ENCODE data around the gene ATM. TPM values are rescaled to one million over a fixed set of nuclear protein-coding genes. Genes with fewer than 3 reads are reported as not detected.

Gene ATM
- polyA plus RNA-seq, 1 donor from 2014 or later: 74.6 TPM

GRCh38 chr11:108313444-108313843 lies 90.6 kb downstream of the ATM start:
- Histone ChIP-seq H2AFZ (ENCODE audit: low read depth, low read length) (no peak overlapping the region), H3K9ac (ENCODE audit: low read length) (no peak overlapping the region), H3K4me2 (ENCODE audit: low read length) (no peak overlapping the region), H3K9me2 (ENCODE audit: insufficient read depth, low read length) (no peaks in the 10 kb centered on the region), H3K27ac (ENCODE audit: low read length) (no peak overlapping the region), H4K20me1 (ENCODE audit: insufficient read depth) (no peaks in the 10 kb centered on the region), H3K4me3 (ENCODE audit: low read length) (no peak overlapping the region), H3K36me3 (ENCODE audit: insufficient read depth, low read length) (peaks cover 4% of the 10 kb centered on the region), H3K27me3 (ENCODE audit: insufficient read depth, low read depth, low read length) (no peaks in the 10 kb centered on the region), H3F3A (ENCODE audit: insufficient read depth, low read length, poor library complexity, severe bottlenecking) (no peaks in the 10 kb centered on the region), H3K9me3 (ENCODE audit: low read length) (no peaks in the 10 kb centered on the region), H3K79me2 (replicated peaks; ENCODE audit: insufficient read depth, low read length) (no peaks in the 10 kb centered on the region)
- TF ChIP-seq MXI1 (conservative IDR thresholded peaks at IDR 0.05; ENCODE audit: poor library complexity, severe bottlenecking) (no peak), REST (IDR thresholded peaks at IDR 0.05; ENCODE audit: borderline replicate concordance) (no peak), SMC3 (conservative IDR thresholded peaks at IDR 0.05; ENCODE audit: poor library complexity) (no peak), CTCF (IDR thresholded peaks at IDR 0.05; ENCODE audit: poor library complexity, severe bottlenecking) (no peak), POLR2AphosphoS5 (IDR thresholded peaks at IDR 0.05) (no peak), TAF1 (IDR thresholded peaks at IDR 0.05; ENCODE audit: low read depth) (no peak), EP300 (conservative IDR thresholded peaks at IDR 0.05; ENCODE audit: poor library complexity, severe bottlenecking) (no peak), EZH2 (IDR thresholded peaks at IDR 0.05; ENCODE audit: borderline replicate concordance, insufficient read depth, low read length, poor library complexity, severe bottlenecking) (no peak), RAD21 (conservative IDR thresholded peaks at IDR 0.05) (no peak)

GRCh38 chr11:108316061-108316460 lies 93.2 kb downstream of the ATM start:
- no peak overlapping the region for H3K4me2 ChIP-seq (ENCODE audit: low read length)
- no peaks in the 10 kb centered on the region for H3K79me2 ChIP-seq (replicated peaks; ENCODE audit: insufficient read depth, low read length)
- no peak overlapping the region for H3K4me3 ChIP-seq (ENCODE audit: low read length)
- no peak overlapping the region for H3K27ac ChIP-seq (ENCODE audit: low read length)
- TF ChIP-seq SMC3 (conservative IDR thresholded peaks at IDR 0.05; ENCODE audit: poor library complexity) (no peak), RAD21 (conservative IDR thresholded peaks at IDR 0.05) (no peak), EZH2 (IDR thresholded peaks at IDR 0.05; ENCODE audit: borderline replicate concordance, insufficient read depth, low read length, poor library complexity, severe bottlenecking) (no peak), MXI1 (conservative IDR thresholded peaks at IDR 0.05; ENCODE audit: poor library complexity, severe bottlenecking) (no peak), TAF1 (IDR thresholded peaks at IDR 0.05; ENCODE audit: low read depth) (no peak), REST (IDR thresholded peaks at IDR 0.05; ENCODE audit: borderline replicate concordance) (no peak), EP300 (conservative IDR thresholded peaks at IDR 0.05; ENCODE audit: poor library complexity, severe bottlenecking) (no peak), POLR2AphosphoS5 (IDR thresholded peaks at IDR 0.05) (no peak), CTCF (IDR thresholded peaks at IDR 0.05; ENCODE audit: poor library complexity, severe bottlenecking) (no peak)
- H3K27me3 ChIP-seq (ENCODE audit: insufficient read depth, low read depth, low read length): no peaks in the 10 kb centered on the region
- H3K9me2 ChIP-seq (ENCODE audit: insufficient read depth, low read length): no peaks in the 10 kb centered on the region
- no peaks in the 10 kb centered on the region for H3K9me3 ChIP-seq (ENCODE audit: low read length)
- H3F3A ChIP-seq (ENCODE audit: insufficient read depth, low read length, poor library complexity, severe bottlenecking): no peaks in the 10 kb centered on the region
- no peaks in the 10 kb centered on the region for H3K36me3 ChIP-seq (ENCODE audit: insufficient read depth, low read length)
- no peak overlapping the region for H2AFZ ChIP-seq (ENCODE audit: low read depth, low read length)
- no peak overlapping the region for H3K9ac ChIP-seq (ENCODE audit: low read length)
- no peaks in the 10 kb centered on the region for H4K20me1 ChIP-seq (ENCODE audit: insufficient read depth)

All from neural cell (in vitro differentiated cells).